HepG2 (cell line): ENCODE data around the gene METTL22. TPM values are rescaled to one million over a fixed set of nuclear protein-coding genes. Genes with fewer than 3 reads are reported as not detected.

ENCODE experiments used
- DMAP1 ChIP-seq: IDR thresholded peaks from 2 replicates; pipeline ENCODE4 v1.6.1; 2016
- HDAC1 ChIP-seq: sonication (generic); formaldehyde crosslinking; IDR thresholded peaks from 2 replicates; pipeline ENCODE4 v1.5.1; 2020; ENCODE audit warnings: mild to moderate bottlenecking, missing genetic modification reagents
- HDAC6 ChIP-seq: fragments of 200-600 bp; sonication (generic); IDR thresholded peaks from 2 replicates; pipeline ENCODE4 v1.7.0; 2017; ENCODE audit warnings: mild to moderate bottlenecking, antibody characterized with exemption, low read length, low read depth
- HNRNPK ChIP-seq: fragments of 200-400 bp; formaldehyde crosslinking; IDR thresholded peaks from 2 replicates; pipeline ENCODE4 v1.6.1; 2018; ENCODE audit warnings: low read length, low read depth, moderate library complexity, mild to moderate bottlenecking; ENCODE audit not compliant: poor library complexity, severe bottlenecking
- ISL2 ChIP-seq: sonication (generic); formaldehyde crosslinking; IDR thresholded peaks from 2 replicates; pipeline ENCODE4 v1.5.0; 2020; ENCODE audit warnings: missing genetic modification reagents
- KLF9 ChIP-seq: IDR thresholded peaks from 2 replicates; pipeline ENCODE4 v1.6.1; 2016; ENCODE audit warnings: low read depth
- KMT2B ChIP-seq: IDR thresholded peaks from 2 replicates; pipeline ENCODE4 v1.6.1; 2016; ENCODE audit warnings: missing genetic modification reagents, missing compliant biosample characterization
- SAFB2 ChIP-seq: sonication (generic); formaldehyde crosslinking; IDR thresholded peaks from 2 replicates; pipeline ENCODE4 v1.5.1; 2020; ENCODE audit warnings: missing genetic modification reagents, low read depth, mild to moderate bottlenecking, borderline replicate concordance
- SMAD3 ChIP-seq: sonication (generic); formaldehyde crosslinking; IDR thresholded peaks from 2 replicates; pipeline ENCODE4 v1.4.0; 2020; ENCODE audit warnings: missing genetic modification reagents
- TRIM24 ChIP-seq: sonication (generic); formaldehyde crosslinking; IDR thresholded peaks from 2 replicates; pipeline ENCODE4 v1.8.0; 2022; ENCODE audit warnings: mild to moderate bottlenecking, missing genetic modification reagents
- ZBTB38 ChIP-seq: sonication (generic); formaldehyde crosslinking; IDR thresholded peaks from 2 replicates; pipeline ENCODE4 v1.5.1; 2020; ENCODE audit warnings: mild to moderate bottlenecking, missing genetic modification reagents
- ZNF136 ChIP-seq: sonication (generic); formaldehyde crosslinking; IDR thresholded peaks from 2 replicates; pipeline ENCODE4 v1.8.1; 2022; ENCODE audit warnings: low read depth, mild to moderate bottlenecking, moderate library complexity, missing genetic modification reagents
- ZNF607 ChIP-seq: sonication (generic); formaldehyde crosslinking; IDR thresholded peaks from 2 replicates; pipeline ENCODE4 v1.5.1; 2020; ENCODE audit warnings: missing genetic modification reagents, mild to moderate bottlenecking, borderline replicate concordance
- polyA plus RNA-seq, 8 experiments: library from polyadenylated mRNA; depleted of rRNA in 3 of 8; stranded (reverse) in 7 of 8; unstranded in 1 of 8; fragments of >200 nt; fragmentation: Illumina TruSeq in 4 of 8; extraction: Trizol in 4 of 8; gene quantifications; 2 replicates each; pipeline versions ENCODE4 v1.2.1 to v1.2.3, GENCODE V29; 2011 to 2016; ENCODE audit warnings: low read depth in 4 of 8, missing spikeins in 1 of 8, mixed read lengths in 1 of 8; ENCODE audit not compliant: insufficient read depth in 1 of 8
- total RNA-seq, 5 experiments: library from RNA; depleted of rRNA; stranded (reverse); fragments of >200 nt; fragmentation: Illumina TruSeq; extraction: Trizol; gene quantifications; 2 replicates each; pipeline ENCODE4 v1.2.3, GENCODE V29; 2016; ENCODE audit warnings: low read depth in 1 of 5
- TF ChIP-seq, protein P1 (sequence below): sonication (generic); formaldehyde crosslinking; IDR thresholded peaks from 2 replicates; pipeline ENCODE4 v1.5.0; 2020; ENCODE audit warnings: mild to moderate bottlenecking, missing genetic modification reagents, borderline replicate concordance
- TF ChIP-seq, protein P2 (sequence below): sonication (generic); formaldehyde crosslinking; IDR thresholded peaks from 2 replicates; pipeline ENCODE4 v1.4.0; 2020; ENCODE audit warnings: mild to moderate bottlenecking, missing genetic modification reagents

METTL22 gene
- total and polyA plus RNA-seq, 2 of the 13 experiments (the other 11 are each of a cell fraction or from before 2014, with no cell fraction given) = 36.2 to 94.8 TPM

DNA sequence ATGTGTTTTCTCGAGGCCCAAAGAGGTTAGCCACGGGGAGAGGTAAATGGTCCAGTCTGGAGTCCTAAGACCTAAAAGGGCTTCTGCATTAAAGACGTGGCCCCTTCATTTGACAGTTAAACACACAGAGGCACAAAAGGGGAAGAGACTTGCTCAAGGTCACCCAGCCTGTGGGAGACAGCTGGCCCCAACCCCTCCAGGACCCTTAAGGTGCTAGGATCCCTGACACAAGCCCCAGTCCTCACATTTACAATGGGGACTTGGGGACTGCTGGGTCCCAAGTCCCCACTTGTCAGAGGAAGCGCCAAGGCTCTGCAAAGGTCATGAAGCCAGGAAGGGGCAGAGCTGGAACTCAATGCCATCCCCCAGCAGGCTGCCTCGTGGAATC lies 54.7 kb downstream of the METTL22 start (continued):
- TF ChIP-seq, protein P1, sequence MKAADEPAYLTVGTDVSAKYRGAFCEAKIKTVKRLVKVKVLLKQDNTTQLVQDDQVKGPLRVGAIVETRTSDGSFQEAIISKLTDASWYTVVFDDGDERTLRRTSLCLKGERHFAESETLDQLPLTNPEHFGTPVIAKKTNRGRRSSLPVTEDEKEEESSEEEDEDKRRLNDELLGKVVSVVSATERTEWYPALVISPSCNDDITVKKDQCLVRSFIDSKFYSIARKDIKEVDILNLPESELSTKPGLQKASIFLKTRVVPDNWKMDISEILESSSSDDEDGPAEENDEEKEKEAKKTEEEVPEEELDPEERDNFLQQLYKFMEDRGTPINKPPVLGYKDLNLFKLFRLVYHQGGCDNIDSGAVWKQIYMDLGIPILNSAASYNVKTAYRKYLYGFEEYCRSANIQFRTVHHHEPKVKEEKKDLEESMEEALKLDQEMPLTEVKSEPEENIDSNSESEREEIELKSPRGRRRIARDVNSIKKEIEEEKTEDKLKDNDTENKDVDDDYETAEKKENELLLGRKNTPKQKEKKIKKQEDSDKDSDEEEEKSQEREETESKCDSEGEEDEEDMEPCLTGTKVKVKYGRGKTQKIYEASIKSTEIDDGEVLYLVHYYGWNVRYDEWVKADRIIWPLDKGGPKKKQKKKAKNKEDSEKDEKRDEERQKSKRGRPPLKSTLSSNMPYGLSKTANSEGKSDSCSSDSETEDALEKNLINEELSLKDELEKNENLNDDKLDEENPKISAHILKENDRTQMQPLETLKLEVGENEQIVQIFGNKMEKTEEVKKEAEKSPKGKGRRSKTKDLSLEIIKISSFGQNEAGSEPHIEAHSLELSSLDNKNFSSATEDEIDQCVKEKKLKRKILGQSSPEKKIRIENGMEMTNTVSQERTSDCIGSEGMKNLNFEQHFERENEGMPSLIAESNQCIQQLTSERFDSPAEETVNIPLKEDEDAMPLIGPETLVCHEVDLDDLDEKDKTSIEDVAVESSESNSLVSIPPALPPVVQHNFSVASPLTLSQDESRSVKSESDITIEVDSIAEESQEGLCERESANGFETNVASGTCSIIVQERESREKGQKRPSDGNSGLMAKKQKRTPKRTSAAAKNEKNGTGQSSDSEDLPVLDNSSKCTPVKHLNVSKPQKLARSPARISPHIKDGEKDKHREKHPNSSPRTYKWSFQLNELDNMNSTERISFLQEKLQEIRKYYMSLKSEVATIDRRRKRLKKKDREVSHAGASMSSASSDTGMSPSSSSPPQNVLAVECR (CRISPR knock-in tag) = no peak
- TF ChIP-seq ZNF136 (no peak), SMAD3 (CRISPR knock-in tag) (no peak), HDAC1 (CRISPR knock-in tag) (no peak), ZNF607 (CRISPR knock-in tag) (no peak), ISL2 (CRISPR knock-in tag) (no peak), KLF9 (CRISPR knock-in tag) (no peak), ZBTB38 (no peak), HDAC6 (no peak), TRIM24 (CRISPR knock-in tag) (no peak), HNRNPK (no peak), KMT2B (CRISPR knock-in tag) (no peak), DMAP1 (CRISPR knock-in tag) (no peak), SAFB2 (CRISPR knock-in tag) (no peak)
- TF ChIP-seq, protein P2, sequence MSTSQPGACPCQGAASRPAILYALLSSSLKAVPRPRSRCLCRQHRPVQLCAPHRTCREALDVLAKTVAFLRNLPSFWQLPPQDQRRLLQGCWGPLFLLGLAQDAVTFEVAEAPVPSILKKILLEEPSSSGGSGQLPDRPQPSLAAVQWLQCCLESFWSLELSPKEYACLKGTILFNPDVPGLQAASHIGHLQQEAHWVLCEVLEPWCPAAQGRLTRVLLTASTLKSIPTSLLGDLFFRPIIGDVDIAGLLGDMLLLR = peak; percentile 66; the same call in 1 of the 2 replicates
